ENCODE results near the gene TRIM41. TPM values are rescaled to one million over a fixed set of nuclear protein-coding genes. Genes with fewer than 3 reads are reported as not detected.
A peak's percentile ranks its signal among the peaks of the same experiment; 100 is the strongest.

TRIM41 gene
- total and polyA plus RNA-seq, 2 experiments from 2014 or later: 6.2 to 8.7 TPM

DNA sequence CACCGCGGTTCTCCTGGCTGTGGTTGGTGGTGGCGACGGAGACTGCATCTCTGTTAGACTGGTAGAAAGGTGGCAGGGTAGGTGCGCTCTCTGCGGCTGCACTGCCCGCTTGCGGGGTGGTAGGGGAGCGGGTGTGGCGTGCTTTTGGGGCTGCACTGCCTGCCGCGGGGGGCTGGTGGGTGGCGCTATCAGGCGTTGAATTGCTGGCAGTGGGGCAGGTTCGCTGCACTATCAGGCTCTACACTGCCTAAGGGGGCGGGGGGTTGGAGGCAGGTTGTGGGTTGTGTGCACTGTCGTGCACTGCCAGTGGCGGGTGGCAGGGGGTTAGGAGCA is 58.9 kb downstream of the TRIM41 start:
- peak overlapping the region; percentile 84 for H3K4me2 ChIP-seq

More for the DNA sequence above, 58.9 kb downstream of the TRIM41 start:
- peaks cover 36% of the 10 kb centered on the region for H3K79me2 ChIP-seq (replicated peaks; ENCODE audit: insufficient read depth)
- no peaks in the 10 kb centered on the region for H3F3A ChIP-seq (replicated peaks; ENCODE audit: low read depth)
- no peaks in the 10 kb centered on the region for H3K9me3 Mint-ChIP-seq
- TF ChIP-seq, protein P1, sequence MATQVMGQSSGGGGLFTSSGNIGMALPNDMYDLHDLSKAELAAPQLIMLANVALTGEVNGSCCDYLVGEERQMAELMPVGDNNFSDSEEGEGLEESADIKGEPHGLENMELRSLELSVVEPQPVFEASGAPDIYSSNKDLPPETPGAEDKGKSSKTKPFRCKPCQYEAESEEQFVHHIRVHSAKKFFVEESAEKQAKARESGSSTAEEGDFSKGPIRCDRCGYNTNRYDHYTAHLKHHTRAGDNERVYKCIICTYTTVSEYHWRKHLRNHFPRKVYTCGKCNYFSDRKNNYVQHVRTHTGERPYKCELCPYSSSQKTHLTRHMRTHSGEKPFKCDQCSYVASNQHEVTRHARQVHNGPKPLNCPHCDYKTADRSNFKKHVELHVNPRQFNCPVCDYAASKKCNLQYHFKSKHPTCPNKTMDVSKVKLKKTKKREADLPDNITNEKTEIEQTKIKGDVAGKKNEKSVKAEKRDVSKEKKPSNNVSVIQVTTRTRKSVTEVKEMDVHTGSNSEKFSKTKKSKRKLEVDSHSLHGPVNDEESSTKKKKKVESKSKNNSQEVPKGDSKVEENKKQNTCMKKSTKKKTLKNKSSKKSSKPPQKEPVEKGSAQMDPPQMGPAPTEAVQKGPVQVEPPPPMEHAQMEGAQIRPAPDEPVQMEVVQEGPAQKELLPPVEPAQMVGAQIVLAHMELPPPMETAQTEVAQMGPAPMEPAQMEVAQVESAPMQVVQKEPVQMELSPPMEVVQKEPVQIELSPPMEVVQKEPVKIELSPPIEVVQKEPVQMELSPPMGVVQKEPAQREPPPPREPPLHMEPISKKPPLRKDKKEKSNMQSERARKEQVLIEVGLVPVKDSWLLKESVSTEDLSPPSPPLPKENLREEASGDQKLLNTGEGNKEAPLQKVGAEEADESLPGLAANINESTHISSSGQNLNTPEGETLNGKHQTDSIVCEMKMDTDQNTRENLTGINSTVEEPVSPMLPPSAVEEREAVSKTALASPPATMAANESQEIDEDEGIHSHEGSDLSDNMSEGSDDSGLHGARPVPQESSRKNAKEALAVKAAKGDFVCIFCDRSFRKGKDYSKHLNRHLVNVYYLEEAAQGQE (IDR thresholded peaks at IDR 0.05; ENCODE audit: unreplicated experiment): no peak
- no peak for TF ChIP-seq EZH2 (IDR thresholded peaks at IDR 0.05; ENCODE audit: low read depth, unreplicated experiment)
- TF ChIP-seq, protein P2, sequence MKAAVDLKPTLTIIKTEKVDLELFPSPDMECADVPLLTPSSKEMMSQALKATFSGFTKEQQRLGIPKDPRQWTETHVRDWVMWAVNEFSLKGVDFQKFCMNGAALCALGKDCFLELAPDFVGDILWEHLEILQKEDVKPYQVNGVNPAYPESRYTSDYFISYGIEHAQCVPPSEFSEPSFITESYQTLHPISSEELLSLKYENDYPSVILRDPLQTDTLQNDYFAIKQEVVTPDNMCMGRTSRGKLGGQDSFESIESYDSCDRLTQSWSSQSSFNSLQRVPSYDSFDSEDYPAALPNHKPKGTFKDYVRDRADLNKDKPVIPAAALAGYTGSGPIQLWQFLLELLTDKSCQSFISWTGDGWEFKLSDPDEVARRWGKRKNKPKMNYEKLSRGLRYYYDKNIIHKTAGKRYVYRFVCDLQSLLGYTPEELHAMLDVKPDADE (IDR thresholded peaks at IDR 0.05): no peak
- TF ChIP-seq POLR2AphosphoS5 (IDR thresholded peaks at IDR 0.05; ENCODE audit: low read depth): no peak
- TF ChIP-seq, protein P3, sequence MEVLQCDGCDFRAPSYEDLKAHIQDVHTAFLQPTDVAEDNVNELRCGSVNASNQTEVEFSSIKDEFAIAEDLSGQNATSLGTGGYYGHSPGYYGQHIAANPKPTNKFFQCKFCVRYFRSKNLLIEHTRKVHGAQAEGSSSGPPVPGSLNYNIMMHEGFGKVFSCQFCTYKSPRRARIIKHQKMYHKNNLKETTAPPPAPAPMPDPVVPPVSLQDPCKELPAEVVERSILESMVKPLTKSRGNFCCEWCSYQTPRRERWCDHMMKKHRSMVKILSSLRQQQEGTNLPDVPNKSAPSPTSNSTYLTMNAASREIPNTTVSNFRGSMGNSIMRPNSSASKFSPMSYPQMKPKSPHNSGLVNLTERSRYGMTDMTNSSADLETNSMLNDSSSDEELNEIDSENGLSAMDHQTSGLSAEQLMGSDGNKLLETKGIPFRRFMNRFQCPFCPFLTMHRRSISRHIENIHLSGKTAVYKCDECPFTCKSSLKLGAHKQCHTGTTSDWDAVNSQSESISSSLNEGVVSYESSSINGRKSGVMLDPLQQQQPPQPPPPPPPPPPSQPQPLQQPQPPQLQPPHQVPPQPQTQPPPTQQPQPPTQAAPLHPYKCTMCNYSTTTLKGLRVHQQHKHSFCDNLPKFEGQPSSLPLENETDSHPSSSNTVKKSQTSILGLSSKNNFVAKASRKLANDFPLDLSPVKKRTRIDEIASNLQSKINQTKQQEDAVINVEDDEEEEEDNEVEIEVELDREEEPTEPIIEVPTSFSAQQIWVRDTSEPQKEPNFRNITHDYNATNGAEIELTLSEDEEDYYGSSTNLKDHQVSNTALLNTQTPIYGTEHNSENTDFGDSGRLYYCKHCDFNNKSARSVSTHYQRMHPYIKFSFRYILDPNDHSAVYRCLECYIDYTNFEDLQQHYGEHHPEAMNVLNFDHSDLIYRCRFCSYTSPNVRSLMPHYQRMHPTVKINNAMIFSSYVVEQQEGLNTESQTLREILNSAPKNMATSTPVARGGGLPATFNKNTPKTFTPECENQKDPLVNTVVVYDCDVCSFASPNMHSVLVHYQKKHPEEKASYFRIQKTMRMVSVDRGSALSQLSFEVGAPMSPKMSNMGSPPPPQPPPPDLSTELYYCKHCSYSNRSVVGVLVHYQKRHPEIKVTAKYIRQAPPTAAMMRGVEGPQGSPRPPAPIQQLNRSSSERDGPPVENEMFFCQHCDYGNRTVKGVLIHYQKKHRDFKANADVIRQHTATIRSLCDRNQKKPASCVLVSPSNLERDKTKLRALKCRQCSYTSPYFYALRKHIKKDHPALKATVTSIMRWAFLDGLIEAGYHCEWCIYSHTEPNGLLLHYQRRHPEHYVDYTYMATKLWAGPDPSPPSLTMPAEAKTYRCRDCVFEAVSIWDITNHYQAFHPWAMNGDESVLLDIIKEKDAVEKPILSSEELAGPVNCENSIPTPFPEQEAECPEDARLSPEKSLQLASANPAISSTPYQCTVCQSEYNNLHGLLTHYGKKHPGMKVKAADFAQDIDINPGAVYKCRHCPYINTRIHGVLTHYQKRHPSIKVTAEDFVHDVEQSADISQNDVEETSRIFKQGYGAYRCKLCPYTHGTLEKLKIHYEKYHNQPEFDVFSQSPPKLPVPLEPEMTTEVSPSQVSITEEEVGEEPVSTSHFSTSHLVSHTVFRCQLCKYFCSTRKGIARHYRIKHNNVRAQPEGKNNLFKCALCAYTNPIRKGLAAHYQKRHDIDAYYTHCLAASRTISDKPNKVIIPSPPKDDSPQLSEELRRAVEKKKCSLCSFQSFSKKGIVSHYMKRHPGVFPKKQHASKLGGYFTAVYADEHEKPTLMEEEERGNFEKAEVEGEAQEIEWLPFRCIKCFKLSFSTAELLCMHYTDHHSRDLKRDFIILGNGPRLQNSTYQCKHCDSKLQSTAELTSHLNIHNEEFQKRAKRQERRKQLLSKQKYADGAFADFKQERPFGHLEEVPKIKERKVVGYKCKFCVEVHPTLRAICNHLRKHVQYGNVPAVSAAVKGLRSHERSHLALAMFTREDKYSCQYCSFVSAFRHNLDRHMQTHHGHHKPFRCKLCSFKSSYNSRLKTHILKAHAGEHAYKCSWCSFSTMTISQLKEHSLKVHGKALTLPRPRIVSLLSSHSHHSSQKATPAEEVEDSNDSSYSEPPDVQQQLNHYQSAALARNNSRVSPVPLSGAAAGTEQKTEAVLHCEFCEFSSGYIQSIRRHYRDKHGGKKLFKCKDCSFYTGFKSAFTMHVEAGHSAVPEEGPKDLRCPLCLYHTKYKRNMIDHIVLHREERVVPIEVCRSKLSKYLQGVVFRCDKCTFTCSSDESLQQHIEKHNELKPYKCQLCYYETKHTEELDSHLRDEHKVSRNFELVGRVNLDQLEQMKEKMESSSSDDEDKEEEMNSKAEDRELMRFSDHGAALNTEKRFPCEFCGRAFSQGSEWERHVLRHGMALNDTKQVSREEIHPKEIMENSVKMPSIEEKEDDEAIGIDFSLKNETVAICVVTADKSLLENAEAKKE (CRISPR knock-in tag; IDR thresholded peaks at IDR 0.05): no peak
- no peak for TF ChIP-seq JUNB (IDR thresholded peaks at IDR 0.05; ENCODE audit: unreplicated experiment)
- TF ChIP-seq STAT1 (IDR thresholded peaks at IDR 0.05; ENCODE audit: unreplicated experiment): no peak
- no peak for TF ChIP-seq ZNF331 (CRISPR knock-in tag; IDR thresholded peaks at IDR 0.05; ENCODE audit: low read depth)
- TF ChIP-seq CREB1 (CRISPR knock-in tag; IDR thresholded peaks at IDR 0.05; ENCODE audit: low read depth): no peak
- no peak for TF ChIP-seq NANOG (IDR thresholded peaks at IDR 0.05; ENCODE audit: borderline replicate concordance)
- no peak for TF ChIP-seq ZNF114 (CRISPR knock-in tag; IDR thresholded peaks at IDR 0.05)
- no peak for TF ChIP-seq EZH2phosphoT487 (IDR thresholded peaks at IDR 0.05; ENCODE audit: unreplicated experiment)
- TF ChIP-seq, protein P4, sequence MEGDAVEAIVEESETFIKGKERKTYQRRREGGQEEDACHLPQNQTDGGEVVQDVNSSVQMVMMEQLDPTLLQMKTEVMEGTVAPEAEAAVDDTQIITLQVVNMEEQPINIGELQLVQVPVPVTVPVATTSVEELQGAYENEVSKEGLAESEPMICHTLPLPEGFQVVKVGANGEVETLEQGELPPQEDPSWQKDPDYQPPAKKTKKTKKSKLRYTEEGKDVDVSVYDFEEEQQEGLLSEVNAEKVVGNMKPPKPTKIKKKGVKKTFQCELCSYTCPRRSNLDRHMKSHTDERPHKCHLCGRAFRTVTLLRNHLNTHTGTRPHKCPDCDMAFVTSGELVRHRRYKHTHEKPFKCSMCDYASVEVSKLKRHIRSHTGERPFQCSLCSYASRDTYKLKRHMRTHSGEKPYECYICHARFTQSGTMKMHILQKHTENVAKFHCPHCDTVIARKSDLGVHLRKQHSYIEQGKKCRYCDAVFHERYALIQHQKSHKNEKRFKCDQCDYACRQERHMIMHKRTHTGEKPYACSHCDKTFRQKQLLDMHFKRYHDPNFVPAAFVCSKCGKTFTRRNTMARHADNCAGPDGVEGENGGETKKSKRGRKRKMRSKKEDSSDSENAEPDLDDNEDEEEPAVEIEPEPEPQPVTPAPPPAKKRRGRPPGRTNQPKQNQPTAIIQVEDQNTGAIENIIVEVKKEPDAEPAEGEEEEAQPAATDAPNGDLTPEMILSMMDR (conservative IDR thresholded peaks at IDR 0.05; ENCODE audit: low read depth in 2 of 2): no peak
- no peak overlapping the region for H3K27ac ChIP-seq (ENCODE audit: low read depth)
- DNase-seq (ENCODE audit: low spot score): no peak
- peaks cover 19% of the 10 kb centered on the region for H3K36me3 Mint-ChIP-seq (ENCODE audit: low read depth)
- no peak overlapping the region for H2AFZ ChIP-seq
- peaks cover 6% of the 10 kb centered on the region; the same call in 1 of the 2 replicates for H4K20me1 ChIP-seq (replicated peaks; ENCODE audit: insufficient read depth)
- peak overlapping the region; percentile 84; the same call in 1 of the 2 replicates for H3K27ac Mint-ChIP-seq
- ATAC-seq: peak; percentile 56
- peaks cover 2% of the 10 kb centered on the region; the same call in 2 of the 3 replicates for H3K4me1 Mint-ChIP-seq
- H3K4me1 ChIP-seq (ENCODE audit: insufficient read depth): 0 out of 2 replicates have a peak, but pooled peaks cover 4% of the 10 kb centered on the region
- H3K27me3 ChIP-seq (ENCODE audit: insufficient read depth): no peaks in the 10 kb centered on the region; the same call in 1 of the 2 replicates
- H3K4me3 ChIP-seq: peak overlapping the region; percentile 84
- no peaks in the 10 kb centered on the region for H3K9me2 ChIP-seq (ENCODE audit: insufficient read depth)
- H3K27me3 Mint-ChIP-seq (ENCODE audit: insufficient read depth, low read depth, poor library complexity): peaks cover 5% of the 10 kb centered on the region
- no peak overlapping the region for H3K4me3 Mint-ChIP-seq
- H3K36me3 ChIP-seq (ENCODE audit: insufficient read depth): peaks cover 4% of the 10 kb centered on the region; the same call in 1 of the 2 replicates

Data from GM23338 (cell line).